GM19238 (cell line): ENCODE data around the gene MAP3K5.

ENCODE experiments used
- DNase-seq: peaks from one replicate; pipeline ENCODE4 v3.0.0; 2011; ENCODE audit warnings: low spot score; ENCODE audit not compliant: insufficient read length

Gene MAP3K5

DNA sequence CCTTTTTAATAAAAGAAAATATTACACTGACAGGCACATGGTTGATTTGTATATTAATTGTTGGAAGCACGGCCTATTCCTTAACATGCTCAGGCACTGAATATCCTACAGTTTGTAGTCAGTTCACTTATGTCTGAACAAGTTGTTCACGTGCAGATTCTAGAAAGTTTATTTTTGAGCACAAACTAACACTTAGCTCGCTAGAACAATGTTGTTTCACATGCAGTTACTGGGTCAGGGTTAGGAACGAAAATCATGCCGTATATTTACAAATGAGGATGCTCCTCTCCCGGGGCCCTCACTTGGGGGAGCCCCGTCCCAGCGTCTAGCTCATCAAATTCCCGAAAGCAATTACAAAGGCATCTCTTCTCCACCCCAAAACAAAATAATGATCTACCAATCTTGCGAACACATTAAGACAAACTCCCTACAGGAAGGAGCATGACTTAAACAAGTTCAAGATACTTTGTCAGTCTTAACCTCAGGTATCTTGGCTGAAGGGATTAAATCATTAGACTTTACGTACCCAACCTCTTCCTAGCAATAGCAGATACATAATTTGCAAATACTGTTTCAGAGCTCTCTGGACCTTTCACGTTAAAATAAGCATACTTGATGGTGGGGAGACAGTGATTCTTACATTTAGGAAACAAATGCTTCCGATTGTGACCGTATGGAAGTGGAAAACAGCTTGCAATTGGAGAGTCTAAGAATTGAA is 243.5 kb downstream of the MAP3K5 start:
- DNase-seq: no peak

DNA sequence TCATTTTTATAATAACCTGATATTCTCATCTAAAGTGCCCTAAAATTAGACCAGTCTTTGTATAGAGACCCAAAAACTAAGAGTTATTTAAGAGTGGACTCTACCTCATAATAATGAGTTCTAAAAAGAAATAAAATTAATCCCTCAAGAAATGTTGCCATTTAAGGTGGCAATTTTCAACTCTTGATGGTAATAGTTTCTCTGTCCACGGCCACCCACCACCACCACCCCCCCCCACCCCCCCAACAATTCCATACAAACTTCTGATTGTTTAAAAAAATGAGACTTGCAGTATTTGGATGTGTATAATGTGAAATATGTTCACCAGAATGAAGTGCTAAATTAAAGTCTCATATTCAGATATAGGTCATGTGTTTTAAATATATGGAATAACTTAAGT is 244.4 kb downstream of the MAP3K5 start:
- DNase-seq: no peak

DNA sequence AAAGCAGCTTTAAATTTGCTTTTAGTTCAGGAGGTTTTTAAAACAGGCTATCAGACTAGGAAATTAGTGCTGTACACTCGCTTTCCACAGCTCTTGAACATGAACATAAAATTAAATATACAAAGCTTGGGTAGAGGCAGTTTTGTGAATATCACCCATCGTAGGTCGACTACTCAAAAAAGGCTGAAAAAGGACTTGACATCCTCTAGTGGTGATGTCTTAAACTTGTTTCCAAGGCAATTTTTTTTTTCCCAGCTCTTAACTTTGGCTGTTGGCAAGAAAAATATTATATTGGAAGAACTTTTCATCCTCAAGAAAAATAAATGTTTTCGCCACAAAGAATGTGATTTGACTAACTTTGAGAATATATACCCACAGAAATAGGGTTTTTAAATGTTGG is 244.9 kb downstream of the MAP3K5 start:
- DNase-seq: no peak

DNA sequence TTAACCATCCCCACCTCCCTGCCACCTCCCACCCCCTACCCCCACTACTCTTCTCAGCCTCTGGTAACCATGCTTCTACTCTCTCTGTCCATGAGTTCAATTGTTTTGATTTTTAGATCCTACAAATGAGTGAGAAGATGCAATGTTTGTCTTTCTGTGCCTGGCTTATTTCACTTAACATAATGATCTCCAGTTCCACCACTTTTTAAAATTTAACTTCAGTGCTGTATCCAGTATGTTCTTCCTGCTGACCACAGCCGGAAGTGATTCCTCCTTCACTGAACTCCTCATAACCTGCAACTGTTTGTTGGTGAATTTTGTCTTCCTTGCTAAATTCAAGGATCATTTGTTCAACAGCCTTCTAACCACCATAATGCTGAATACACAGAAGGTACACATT is 245.9 kb downstream of the MAP3K5 start:
- DNase-seq: no peak

GRCh38 chr6:136544326-136544725 is 248.0 kb downstream of the MAP3K5 start:
- no peak for DNase-seq

DNA sequence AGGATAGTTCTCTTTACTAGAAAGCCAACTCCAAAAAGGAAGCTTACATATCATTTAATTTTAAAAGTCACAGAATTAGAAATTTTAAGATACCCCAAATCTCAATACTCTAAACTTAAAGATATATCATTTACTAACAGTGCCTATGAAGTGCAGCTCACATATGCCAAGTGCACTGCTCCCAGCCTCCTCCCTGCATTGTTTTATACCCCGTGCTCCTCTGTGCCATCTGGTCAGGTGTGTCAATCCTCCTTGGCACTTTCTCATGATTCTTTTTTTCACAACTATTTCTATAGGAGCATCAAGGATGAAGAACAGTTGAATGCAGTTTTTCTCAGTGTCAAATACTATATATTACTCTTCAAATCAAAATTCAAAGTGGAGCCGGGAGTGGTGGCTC is 250.9 kb downstream of the MAP3K5 start:
- DNase-seq: no peak

DNA sequence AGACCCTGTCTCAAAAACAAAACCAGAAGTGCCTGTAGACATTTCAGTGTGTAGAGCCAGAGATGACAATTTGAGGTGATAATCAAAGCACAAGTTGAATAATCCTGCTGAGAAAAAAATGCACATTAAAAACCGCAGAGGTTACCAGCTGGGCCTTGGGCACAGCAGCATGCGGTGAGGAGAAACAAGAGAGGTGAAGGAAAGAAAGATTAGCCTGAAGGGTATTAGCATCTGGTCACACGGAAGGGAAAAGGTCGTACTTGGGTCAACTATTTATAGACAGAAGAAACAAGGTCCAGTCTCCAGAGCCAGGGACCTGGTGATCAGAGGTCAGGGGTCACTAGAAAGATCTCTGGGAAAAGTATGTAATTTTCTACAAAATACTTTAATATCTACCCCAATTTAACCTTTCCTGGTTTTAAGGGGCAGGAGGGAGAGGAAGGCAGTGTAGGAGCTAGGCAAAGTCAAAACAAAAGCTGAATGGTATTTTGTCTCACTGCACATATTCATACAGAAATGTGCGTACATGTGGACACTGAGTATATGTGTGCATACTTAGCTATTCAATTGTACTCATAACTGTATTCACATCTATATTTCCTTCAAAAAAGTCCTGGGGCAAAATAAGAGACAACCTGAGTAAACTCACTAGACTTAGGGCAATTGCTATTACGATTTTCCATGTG is 252.2 kb downstream of the MAP3K5 start:
- DNase-seq: no peak

GRCh38 chr6:136538836-136539235 is 253.4 kb downstream of the MAP3K5 start:
- DNase-seq: no peak

- DNase-seq: no peak
Measured at GRCh38 chr6:136535880-136536650, 256.2 kb downstream of the MAP3K5 start.

DNA sequence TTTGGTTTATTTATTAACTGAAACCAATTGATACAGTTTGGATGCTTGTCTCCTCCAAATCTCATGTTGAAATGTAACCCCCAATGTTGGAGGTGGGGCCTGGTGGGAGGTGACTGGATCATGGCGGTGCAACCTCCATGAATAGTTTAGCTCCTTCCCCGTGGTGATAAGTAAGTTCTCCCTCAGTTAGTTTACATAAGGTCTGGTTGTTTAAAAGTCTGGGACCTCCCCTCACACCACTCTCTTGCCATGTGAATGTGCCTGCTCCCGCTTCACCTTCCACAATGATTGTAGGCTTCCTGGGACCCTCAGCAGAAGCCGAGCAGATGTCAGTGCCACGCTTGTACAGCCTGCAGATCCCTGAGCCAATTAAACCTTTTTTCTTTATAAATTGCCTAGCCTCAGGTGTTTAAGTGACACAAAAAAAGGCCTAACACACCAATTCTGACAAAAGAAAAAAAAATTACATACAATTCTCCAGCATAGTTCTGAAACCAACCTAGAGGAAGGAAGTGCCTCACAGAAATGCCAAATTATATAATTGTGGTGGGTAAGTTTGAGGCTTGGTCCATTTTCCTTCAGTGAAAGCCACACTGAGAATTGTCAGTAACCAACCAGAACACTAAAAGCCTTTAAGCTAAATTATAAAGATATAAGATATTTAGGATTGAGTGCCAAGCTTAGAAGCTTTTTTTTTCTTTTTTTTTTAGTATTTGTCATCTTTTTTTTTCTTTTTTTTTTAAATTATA is 257.1 kb downstream of the MAP3K5 start:
- DNase-seq: no peak

DNA sequence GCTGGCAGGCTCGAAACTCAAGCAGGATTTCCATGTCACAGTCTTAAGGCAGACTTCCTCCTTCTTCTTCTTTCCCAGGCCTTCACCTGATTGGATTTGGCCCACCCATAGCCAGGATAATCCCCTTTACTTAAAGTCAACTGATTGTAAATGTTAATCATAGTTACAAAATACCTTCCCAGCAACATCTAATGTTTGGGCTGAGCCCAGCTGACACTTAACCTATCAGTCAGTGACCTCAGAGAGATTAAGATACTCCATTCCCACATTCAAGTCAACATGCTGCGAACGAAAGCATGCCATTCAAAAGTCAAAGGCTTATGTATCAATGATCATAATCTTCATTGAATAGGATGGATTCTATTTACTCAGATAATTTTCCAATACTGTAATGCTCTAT is 258.0 kb downstream of the MAP3K5 start:
- DNase-seq: no peak

DNA sequence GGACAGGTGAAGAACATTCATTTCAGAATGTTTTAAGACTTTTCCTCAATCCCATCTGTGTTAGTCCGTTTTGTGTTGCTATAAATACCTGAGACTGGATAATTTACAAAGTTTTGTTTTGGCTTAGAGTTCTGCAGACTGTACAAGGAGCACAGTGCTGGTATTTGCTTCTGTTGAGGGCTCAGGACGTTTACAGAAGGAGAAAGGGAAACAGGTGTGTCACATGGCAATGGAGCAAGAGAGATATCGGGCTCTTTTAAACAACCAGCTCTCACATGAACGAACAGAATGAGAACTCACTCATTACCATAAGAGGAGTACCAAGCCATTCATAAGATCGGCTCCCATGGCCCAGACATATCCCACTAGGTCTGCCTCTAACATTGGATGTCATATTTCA is 258.8 kb downstream of the MAP3K5 start:
- no peak for DNase-seq

DNA sequence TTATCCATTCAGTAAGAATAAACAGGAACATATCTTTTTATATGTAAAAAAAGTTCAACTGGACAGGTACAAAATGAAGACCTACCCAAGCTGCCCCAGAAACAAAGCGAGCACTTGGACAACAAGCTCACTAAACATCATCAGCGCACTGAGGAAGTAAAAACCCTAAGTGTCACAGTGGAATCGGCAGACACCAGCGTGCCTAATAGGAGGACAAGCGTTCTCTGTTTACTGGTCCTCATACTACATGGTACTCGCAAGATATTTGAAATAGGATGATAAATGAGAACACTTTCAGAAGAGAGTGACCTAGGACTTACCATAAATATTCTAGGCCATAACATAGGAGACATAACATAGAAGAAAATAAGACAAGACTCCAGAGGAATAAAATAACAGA is 260.2 kb downstream of the MAP3K5 start:
- no peak for DNase-seq

DNA sequence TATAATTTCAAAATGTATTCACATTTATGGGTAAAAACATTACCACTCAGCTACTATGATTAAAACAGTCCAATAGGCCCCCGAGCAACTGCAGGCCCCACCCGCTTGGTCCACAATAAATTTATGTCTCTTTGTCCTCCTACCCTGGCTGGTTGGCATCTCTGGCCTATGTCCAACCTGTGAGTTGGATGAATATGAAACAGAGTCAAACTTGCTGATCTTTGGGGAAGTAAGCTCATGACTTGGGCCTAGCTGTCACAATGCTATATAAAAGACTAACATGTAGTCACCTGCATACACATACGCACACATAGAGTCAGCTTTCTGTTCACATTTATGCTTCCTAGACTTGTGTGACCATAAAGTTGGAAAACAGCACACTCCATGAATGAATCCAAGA is 262.6 kb downstream of the MAP3K5 start:
- DNase-seq: no peak

DNA sequence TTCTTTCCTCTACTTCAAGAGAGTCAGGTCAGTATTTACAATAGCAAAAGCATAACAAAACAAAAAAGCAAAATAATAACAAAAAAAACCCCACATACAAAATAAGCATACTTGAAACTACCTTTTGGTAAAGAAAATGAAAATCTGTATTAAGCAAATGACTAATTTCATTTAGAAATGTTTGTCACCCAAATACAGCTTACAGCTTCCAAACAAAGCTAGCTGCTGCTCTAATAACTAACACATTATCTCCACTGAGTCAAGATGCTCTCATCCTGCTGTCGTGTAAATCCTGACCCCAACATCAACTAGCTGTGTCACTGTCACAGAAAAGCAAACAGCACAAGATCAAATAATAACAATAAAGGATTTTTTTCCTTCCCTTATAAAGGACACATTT is 263.8 kb downstream of the MAP3K5 start:
- DNase-seq: no peak

- DNase-seq: no peak
Measured at GRCh38 chr6:136527831-136528230, 264.4 kb downstream of the MAP3K5 start.

- no peak for DNase-seq
Measured at GRCh38 chr6:136526937-136527336, 265.3 kb downstream of the MAP3K5 start.

DNA sequence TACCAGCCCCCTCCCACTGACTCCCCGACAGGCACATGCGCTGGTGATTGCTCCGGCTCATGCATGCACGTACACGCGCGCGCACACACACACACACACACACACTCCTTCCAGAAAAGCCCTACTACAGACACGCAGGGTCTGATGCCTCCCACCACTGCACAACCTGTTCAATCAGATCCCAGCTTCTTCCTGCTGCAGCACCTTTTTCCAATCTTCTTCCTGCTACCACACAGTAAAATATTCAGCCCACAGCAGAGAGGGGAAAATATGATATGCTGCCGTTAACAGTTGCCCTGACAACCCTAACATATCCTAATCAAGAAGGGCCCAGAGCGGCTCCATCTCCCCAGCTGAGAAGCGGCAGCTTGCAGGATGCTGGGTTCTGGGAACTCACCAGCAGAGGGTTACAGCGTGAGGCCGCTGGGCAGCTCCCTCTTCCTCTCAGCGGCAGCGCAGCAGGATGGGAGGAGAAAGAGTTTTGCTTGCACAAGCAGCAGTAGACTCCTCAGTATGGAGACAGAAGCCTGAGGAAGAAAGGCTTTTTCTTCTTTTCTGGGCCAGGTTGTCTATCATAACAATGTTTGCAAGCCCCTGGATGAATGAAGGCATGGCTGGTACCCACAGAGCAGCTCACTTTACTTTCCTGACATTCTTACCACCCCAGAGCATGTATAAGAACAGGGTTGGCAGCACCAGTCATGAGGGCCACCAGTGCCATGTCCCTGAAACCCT is 265.9 kb downstream of the MAP3K5 start:
- no peak for DNase-seq

DNA sequence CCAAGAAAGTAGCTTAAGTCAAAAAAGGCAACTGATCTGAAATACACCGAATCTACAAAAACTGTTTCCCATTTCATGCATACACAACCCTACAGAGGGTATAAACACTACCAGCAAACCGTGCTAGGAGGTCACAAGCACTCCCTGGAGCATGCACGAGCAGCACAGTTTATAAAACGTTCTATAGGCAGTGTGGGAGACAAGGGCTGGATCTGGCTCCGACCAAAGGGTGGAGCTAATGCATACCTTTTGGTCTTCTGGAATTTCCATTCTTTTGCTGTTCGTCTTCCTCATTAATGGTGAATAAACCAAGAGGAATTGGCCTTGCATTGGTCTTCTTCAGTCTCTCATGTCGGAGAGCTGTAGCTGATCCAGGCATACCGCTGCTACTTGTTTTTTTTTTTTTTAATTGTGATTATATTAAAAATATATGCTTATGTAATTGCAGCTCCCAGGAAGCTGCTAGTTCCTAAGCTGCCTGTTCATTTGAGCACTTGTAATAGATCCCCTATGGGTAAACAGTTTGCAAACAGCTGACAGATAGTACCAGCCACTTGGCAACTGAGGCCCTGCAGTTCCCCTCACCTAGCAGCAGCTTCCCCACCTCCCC is 266.6 kb downstream of the MAP3K5 start:
- DNase-seq: no peak

- no peak for DNase-seq
Measured at GRCh38 chr6:136524936-136525413, 267.3 kb downstream of the MAP3K5 start.
